Neutrophil (primary cell): Measurements from ENCODE around the gene ZNF556.
"Not testable (repeated sequence)": the region's sequence is repeated elsewhere in the genome, so short reads cannot be mapped to it uniquely, and the experiment has no call there.

Source experiments
- H3K27ac ChIP-seq: fragments of 200-600 bp; sonication (generic); 2 replicates; pipeline ENCODE4 v1.5.1; 2016; ENCODE audit warnings: mild to moderate bottlenecking, moderate library complexity
- H3K27me3 ChIP-seq: fragments of 200-600 bp; sonication (generic); 2 replicates; pipeline ENCODE4 v1.6.0; 2016; ENCODE audit warnings: mild to moderate bottlenecking
- H3K36me3 ChIP-seq: fragments of 200-600 bp; sonication (generic); 2 replicates; pipeline ENCODE4 v1.5.1; 2017
- H3K4me1 ChIP-seq, 2 experiments: fragments of 200-600 bp in 1 of 2; sonication (generic) in 1 of 2; 1 replicate in 1 of 2; 2 replicates in 1 of 2; pipeline versions ENCODE4 v1.5.1 to v1.6.1; 2013 to 2016; ENCODE audit warnings: low read depth in 1 of 2, low read length in 1 of 2, mild to moderate bottlenecking in 1 of 2, moderate library complexity in 1 of 2; ENCODE audit not compliant: control insufficient read depth in 1 of 2, insufficient read depth in 1 of 2
- H3K4me3 ChIP-seq, 2 experiments: fragments of 200-600 bp in 1 of 2; sonication (generic) in 1 of 2; 1 replicate in 1 of 2; 2 replicates in 1 of 2; pipeline ENCODE4 v1.5.1; 2013 to 2016; ENCODE audit warnings: low read depth in 1 of 2, low read length in 1 of 2, mild to moderate bottlenecking in 1 of 2, moderate library complexity in 1 of 2
- H3K9me3 ChIP-seq: fragments of 200-600 bp; sonication (generic); 2 replicates; pipeline ENCODE4 v1.5.1; 2016
- CTCF ChIP-seq: fragments of 200-600 bp; sonication (generic); IDR thresholded peaks from 2 replicates; pipeline ENCODE4 v1.5.1; 2016; ENCODE audit warnings: antibody characterized with exemption

The ZNF556 gene

DNA sequence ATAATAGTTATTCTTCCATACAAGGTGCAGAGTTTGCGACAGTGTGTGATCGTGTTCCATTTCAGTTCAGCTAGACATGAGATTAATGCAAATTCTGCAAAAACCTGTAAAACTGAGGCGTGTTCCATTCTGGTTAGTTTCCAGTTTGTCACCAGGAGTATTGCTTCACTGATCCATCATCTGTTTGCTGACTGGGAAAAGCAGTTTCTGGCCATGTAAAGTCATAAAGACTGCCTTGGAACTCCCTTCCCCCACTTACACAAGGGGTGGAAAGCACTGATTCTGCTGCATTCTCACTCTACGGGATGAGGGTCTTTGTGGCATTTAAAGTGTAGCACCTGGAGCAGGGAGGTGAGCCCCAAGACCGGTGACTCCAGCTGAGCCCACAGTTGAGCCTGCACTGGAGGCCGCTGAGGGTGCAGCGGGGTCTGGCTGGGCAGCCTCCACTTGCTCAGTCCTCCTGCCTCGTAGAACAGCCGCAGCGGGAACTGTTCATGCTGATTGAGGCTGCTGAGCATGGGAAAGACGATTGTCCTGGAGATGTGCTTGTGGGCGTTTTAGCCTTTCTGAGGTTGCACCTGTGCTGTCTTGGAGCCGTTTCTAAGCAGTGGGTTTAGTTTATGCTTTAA, 35.6 kb downstream of the ZNF556 start:
- Histone ChIP-seq H3K36me3 (no peaks in the 10 kb centered on the region), H3K27me3 (no peaks in the 10 kb centered on the region), H3K9me3 (peaks cover 3% of the 10 kb centered on the region), H3K27ac (no peak overlapping the region), H3K4me1 (peaks cover 9 to 15% of the 10 kb centered on the region in 2 experiments), H3K4me3 (no peak overlapping the region)
- TF ChIP-seq CTCF, result no peak

DNA sequence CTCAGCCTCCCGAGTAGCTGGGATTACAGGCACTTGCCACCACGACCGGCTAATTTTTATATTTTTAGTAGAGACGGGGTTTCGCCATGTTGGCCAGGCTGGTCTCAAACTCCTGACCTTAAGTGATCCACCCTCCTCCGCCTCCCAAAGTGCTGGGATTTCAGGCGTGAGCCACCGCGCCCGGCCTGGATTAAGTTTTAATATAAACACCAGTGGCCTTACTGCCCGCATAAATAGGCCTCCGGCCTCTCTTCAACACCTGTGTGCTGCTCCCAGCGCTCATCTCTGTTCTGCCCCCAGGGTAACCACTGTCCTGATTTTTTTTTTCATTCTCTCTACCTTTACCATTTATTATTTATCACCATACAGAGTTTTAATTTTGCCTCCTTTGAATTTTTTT, 36.2 kb downstream of the ZNF556 start:
- H3K27me3 ChIP-seq, H3K9me3 ChIP-seq, H3K36me3 ChIP-seq, H3K4me3 ChIP-seq, H3K27ac ChIP-seq: not testable (repeated sequence)
- H3K4me1 ChIP-seq, result peaks cover 9 to 15% of the 10 kb centered on the region in 2 experiments

DNA sequence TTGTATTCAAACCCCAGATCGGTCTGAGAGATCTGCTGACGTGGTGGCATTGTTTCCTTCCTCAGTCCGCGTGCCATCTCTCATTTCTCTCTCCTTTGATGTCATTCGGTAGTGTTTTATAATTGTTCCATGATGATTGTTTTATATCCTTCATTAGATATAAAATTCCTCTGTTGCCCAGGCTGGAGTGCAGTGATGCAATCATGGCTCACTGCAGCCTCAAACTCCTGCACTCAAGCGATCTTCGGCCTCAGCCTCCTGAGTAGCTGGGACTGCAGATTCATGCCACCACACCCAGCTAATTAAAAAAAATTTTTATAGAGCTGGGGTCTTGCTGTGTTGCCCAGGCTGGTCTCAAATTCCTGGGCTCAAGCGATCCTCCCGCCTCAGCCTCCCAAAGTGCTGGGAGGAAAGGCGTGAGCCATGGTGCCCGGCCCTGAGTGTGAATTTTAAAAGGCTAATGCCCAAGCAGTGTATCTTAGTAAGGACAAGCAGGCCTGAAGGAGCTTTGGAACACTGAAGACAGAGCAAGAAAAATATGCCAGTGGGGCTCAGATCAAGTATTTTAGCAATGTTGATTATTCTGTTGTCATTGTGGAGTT, 38.9 kb downstream of the ZNF556 start:
- Histone ChIP-seq H3K4me1 (peaks cover 3 to 6% of the 10 kb centered on the region in 2 experiments), H3K27me3 (no peaks in the 10 kb centered on the region), H3K9me3 (no peaks in the 10 kb centered on the region), H3K4me3 (no peak overlapping the region), H3K36me3 (no peaks in the 10 kb centered on the region), H3K27ac (no peak overlapping the region)
- TF ChIP-seq CTCF, result no peak

DNA sequence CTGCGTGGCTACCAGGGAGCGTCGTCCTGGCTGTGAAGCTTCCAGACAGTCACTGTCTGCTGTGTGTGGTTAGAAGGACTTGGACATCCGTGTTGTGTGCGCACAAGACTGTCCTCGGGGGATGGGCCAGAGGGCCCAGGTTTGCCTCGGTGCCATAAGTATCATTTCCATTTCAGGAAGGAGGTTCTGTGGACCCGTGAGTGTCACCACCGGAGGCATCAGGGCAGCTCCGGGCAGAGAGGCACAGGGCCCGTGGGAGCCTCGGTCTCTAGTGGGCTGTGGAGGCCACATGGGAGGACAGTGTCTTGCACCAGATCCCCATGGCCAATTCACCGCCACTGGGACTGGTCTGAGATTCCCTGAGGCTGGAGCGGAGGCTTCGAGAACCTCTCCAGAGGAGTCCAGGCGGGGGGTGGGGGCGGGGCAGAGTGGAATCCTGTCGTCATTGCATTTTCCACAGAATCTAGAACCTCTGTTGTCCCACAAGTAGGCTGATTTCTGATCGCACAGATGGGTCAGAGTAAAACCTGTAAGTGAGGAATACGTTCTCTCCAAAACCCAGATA, 39.6 kb downstream of the ZNF556 start:
- Histone ChIP-seq H3K27ac (no peak overlapping the region), H3K36me3 (no peaks in the 10 kb centered on the region), H3K27me3 (no peaks in the 10 kb centered on the region), H3K9me3 (no peaks in the 10 kb centered on the region), H3K4me3 (no peak overlapping the region), H3K4me1 (no peaks in the 10 kb centered on the region)
- TF ChIP-seq CTCF, result no peak

DNA sequence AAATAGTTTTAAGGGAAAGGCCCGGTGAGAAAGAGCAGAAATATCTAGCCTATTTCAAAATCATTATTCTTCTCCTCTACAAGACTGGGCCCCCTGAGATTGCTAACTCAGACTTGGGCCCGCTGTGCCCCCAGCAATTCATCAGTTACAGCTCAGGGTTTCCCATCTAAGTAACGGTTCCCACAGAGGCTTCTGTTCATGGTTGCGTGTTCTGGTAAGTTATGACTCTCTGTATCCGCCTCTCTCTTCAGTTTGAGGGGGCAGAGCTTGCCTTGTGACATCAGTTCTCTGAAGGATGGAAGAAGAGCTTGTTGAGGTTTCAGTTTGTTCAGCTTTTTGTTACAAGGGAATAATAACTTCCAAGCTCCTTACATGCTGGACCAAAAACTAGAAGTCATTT, 45.2 kb downstream of the ZNF556 start:
- Histone ChIP-seq H3K4me3 (no peak overlapping the region), H3K36me3 (peaks cover 6% of the 10 kb centered on the region), H3K27ac (no peak overlapping the region), H3K4me1 (no peaks in the 10 kb centered on the region), H3K27me3 (no peaks in the 10 kb centered on the region), H3K9me3 (peaks cover 17% of the 10 kb centered on the region)
- TF ChIP-seq CTCF, result no peak
